Activated naive CD8-positive, alpha-beta T cell treated with anti-CD3 and anti-CD28 coated beads for 36 hours (primary cell): ENCODE data around the gene KRTAP5-5. TPM values are rescaled to one million over a fixed set of nuclear protein-coding genes. Genes with fewer than 3 reads are reported as not detected.
"Not testable (repeated sequence)": the region's sequence is repeated elsewhere in the genome, so short reads cannot be mapped to it uniquely, and the experiment has no call there.

Experiments
- DNase-seq: peaks from one replicate; pipeline ENCODE4 v3.0.0; 2021
- H3K27ac Mint-ChIP-seq: one replicate; pipeline ENCODE4 v1.8.0; 2022; ENCODE audit warnings: mild to moderate bottlenecking, moderate library complexity, mixed read lengths
- H3K27me3 Mint-ChIP-seq: one replicate; pipeline ENCODE4 v1.8.0; 2022; ENCODE audit warnings: mild to moderate bottlenecking, mixed read lengths
- H3K36me3 Mint-ChIP-seq: one replicate; pipeline ENCODE4 v1.8.0; 2021; ENCODE audit warnings: mild to moderate bottlenecking, mixed read lengths
- H3K4me1 Mint-ChIP-seq: one replicate; pipeline ENCODE4 v1.8.0; 2021; ENCODE audit warnings: mixed read lengths
- H3K4me3 Mint-ChIP-seq: one replicate; pipeline ENCODE4 v1.8.0; 2022; ENCODE audit warnings: mild to moderate bottlenecking, moderate library complexity, mixed read lengths
- H3K9me3 Mint-ChIP-seq: one replicate; pipeline ENCODE4 v1.8.0; 2022; ENCODE audit warnings: mixed read lengths
- total RNA-seq, 2 experiments: library from RNA; stranded (reverse); gene quantifications; one replicate each; pipeline ENCODE4 v1.2.3, GENCODE V29; 2021

KRTAP5-5 gene
- total RNA-seq, 2 experiments from 2014 or later = not detected

DNA sequence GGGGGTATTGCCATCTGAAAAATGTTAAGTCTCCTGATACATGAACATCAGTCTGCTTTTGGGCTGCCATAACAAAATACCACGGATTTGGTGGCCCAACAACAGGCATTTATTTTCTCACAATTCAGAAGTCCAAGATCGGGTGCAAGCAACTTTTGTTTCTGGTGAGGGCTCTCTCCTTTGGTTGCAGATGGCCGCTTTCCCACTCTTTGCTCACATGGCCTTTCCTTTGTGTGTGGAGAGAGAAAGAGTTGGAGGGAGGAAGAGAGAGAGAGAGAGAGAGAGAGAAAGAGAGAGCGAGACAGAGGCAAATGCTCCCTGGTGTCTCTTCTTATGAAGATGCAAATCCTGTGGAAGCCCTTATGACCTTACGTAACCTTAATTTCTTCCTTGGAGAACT is 28.9 kb upstream of the KRTAP5-5 start:
- Mint-ChIP-seq H3K36me3 (no peaks in the 10 kb centered on the region), H3K4me3 (no peak overlapping the region), H3K27me3 (peaks cover 39% of the 10 kb centered on the region), H3K4me1 (peaks cover under 1% of the 10 kb centered on the region), H3K27ac (no peak overlapping the region), H3K9me3 (no peaks in the 10 kb centered on the region)
- no peak for DNase-seq

DNA sequence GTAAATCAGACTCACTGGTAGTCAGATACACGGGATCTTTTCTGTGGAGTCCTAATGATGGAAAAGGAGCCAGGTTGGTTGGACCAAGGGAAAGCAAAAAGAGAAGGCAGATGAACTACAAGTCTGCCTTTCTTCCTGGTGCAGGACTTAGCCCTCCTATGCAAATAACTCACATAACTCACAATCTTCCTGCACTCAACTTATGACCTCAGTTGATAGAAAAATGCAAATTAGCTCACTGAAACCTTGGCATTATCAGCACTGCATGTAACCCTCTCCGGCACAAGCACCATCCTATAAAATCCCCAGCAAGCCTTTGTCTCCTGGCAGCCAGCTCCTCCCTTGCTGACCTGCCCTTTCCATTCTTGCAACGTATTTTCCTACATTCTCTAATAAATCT is 27.9 kb upstream of the KRTAP5-5 start:
- H3K27me3 Mint-ChIP-seq = peaks cover 31% of the 10 kb centered on the region
- DNase-seq, H3K36me3 Mint-ChIP-seq, H3K4me1 Mint-ChIP-seq, H3K4me3 Mint-ChIP-seq, H3K27ac Mint-ChIP-seq, H3K9me3 Mint-ChIP-seq: not testable (repeated sequence)

DNA sequence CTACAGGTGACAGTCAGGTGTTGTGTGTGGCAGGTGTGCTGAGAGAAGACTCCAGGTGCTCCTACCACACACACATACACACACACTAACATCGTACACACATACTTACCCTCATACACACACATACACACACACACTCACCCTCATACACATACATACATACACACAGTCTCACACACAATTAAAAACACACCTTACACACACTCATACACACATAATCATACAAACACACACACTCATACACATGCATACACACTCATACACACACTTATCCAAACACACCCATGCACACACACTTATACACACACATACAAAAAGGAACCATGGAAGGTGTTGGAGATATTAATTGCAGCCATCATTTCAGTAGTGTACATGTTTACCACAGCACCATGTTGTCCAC is 25.9 kb upstream of the KRTAP5-5 start:
- Mint-ChIP-seq H3K4me1 (no peaks in the 10 kb centered on the region), H3K27ac (no peak overlapping the region), H3K27me3 (peaks cover 29% of the 10 kb centered on the region)

DNA sequence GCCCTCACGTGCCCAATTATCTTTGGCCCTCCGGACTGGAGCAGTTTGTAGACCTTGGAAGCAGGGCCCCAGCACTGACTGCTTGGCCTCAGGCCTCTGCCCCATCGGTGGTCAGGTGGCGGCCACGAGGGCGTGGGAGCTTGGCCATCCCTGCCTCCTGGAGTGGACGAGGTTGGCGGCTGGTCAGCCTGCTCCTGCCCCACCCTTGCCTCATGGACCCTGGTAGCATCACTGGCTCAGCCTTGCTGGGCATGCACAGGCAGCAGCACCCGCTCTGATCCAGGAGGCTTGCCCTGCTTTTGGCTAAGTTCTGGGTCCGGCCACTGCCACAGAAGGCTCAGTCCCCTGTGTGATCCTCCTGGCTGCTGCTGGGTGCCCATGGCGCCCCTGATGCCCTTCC is 25.4 kb upstream of the KRTAP5-5 start:
- DNase-seq = no peak
- no peaks in the 10 kb centered on the region for H3K36me3 Mint-ChIP-seq
- no peak overlapping the region for H3K4me3 Mint-ChIP-seq
- no peak overlapping the region for H3K27ac Mint-ChIP-seq
- no peaks in the 10 kb centered on the region for H3K4me1 Mint-ChIP-seq
- peaks cover 24% of the 10 kb centered on the region for H3K27me3 Mint-ChIP-seq
- H3K9me3 Mint-ChIP-seq = no peaks in the 10 kb centered on the region

More for the DNA sequence above, 25.9 kb upstream of the KRTAP5-5 start:
- Mint-ChIP-seq H3K36me3 (no peaks in the 10 kb centered on the region), H3K9me3 (no peaks in the 10 kb centered on the region), H3K4me3 (no peak overlapping the region)
- DNase-seq = no peak

DNA sequence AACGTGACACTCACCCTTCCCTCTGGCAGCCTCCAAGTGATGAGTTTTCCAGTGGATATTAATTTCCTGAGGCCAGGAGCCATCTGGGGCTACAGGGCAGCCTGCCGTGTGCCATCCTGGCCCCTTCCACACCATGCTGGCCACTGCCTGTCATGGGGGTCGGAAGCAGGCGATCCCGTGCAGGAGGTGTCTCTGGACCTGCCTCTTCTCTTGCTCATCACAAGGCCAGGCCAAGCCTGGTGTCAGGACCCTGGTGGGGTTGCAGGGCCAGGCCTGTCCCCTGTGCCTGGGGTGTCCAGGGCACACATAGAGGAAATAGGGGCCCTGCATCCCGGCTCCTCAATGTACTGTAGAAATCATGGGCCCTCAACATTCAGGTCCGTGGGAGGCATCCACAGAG is 24.9 kb upstream of the KRTAP5-5 start:
- Mint-ChIP-seq H3K4me3 (no peak overlapping the region), H3K27me3 (peaks cover 19% of the 10 kb centered on the region), H3K9me3 (no peaks in the 10 kb centered on the region), H3K27ac (no peak overlapping the region), H3K36me3 (no peaks in the 10 kb centered on the region), H3K4me1 (no peaks in the 10 kb centered on the region)
- no peak for DNase-seq

DNA sequence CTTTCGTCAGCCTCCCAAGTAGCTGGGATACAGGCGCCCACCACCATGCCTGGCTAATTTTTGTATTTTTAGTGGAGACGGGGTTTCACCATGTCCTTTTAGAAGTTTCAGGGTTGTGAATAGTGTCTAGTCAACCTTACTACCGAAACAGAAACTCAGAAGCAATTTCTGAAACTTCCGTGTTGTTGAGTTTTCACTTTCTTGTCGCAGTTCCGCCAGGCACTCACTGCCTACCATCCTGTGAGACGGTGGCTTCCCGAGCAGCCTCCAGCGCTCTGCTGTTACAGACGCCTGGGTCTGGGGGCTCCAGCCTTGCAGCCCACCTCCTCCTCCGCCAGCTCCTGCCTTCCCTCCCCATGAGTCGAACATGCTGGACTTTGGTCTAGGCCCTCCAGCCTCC is 23.7 kb upstream of the KRTAP5-5 start:
- peaks cover 18% of the 10 kb centered on the region for H3K27me3 Mint-ChIP-seq
- H3K27ac Mint-ChIP-seq, H3K4me3 Mint-ChIP-seq, H3K36me3 Mint-ChIP-seq, H3K4me1 Mint-ChIP-seq, DNase-seq, H3K9me3 Mint-ChIP-seq: not testable (repeated sequence)

DNA sequence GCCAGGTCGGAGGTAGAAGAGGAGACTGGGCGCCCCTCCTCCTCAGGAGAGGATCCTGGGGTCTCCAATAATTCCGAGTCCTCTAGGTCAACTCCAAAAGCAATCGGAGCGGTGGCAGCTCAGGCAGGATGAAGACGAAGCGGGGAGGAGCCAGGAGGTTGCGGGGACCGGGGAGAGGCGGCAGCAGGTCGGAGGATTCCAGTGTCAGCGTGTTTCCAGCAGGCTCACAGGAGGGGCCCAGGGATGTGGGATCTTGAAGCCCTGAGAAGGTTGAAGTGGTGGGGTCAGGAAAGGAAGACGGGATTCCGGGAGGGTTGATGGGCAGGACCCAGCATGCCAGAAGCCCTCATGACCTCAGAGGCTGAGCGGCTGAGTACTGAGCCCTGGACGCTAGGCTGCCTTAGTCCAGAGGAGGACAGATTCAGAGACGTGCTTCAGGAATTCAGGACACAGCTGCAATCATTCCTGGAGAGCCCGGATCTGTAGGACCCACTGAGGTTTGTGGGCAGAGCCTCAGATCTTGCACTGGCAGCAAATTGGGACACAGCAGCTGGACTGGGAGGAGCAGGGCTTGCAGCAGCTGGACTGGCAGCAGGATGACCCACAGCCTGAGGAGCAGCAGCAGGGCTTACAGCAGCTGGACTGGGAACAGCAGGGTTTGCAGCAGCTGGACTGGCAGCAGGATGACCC is 22.3 kb upstream of the KRTAP5-5 start:
- peaks cover 19% of the 10 kb centered on the region for H3K27me3 Mint-ChIP-seq
- H3K9me3 Mint-ChIP-seq, H3K27ac Mint-ChIP-seq, DNase-seq, H3K36me3 Mint-ChIP-seq, H3K4me3 Mint-ChIP-seq, H3K4me1 Mint-ChIP-seq: not testable (repeated sequence)

DNA sequence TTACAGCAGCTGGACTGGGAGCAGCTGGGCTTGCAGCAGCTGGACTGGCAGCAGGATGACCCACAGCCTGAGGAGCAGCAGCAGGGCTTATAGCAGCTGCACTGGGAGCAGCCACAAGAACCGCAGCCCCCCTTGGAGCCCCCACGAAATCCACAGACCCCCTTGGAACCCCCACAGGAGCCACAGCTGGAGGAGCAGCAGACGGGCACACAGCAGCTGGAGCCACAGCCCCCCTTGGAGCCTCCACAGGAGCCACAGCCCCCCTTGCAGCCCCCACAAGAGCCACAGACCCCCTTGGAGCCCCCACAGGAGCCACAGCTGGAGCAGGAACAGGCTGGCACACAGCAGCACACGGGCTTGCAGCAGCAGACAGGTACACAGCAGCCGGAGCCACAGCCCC is 21.7 kb upstream of the KRTAP5-5 start:
- not testable (repeated sequence) for DNase-seq, H3K4me1 Mint-ChIP-seq, H3K27ac Mint-ChIP-seq, H3K4me3 Mint-ChIP-seq, H3K9me3 Mint-ChIP-seq, H3K36me3 Mint-ChIP-seq
- H3K27me3 Mint-ChIP-seq = peaks cover 19% of the 10 kb centered on the region

DNA sequence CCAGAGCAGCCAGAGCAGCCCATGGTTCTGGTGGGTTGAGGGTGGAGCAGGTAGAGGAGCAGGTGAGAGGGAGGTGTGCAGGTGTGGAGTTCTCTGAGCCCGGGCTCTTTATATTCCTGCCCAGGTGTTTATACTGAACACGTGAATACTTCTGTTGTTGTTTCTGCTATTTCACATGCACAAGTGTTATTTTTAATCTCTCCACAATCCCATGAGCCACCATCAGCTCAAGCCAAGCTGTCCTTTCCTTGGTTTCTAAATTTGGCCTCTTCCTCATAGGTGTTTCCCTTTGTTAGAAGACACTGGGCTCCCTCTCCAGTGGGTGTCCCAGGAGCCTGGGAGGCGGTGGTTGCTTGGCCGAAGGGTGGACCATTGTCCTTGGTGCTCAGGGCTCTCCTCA is 21.2 kb upstream of the KRTAP5-5 start, which contains the start of gene KRTAP5-3:
KRTAP5-3 (minus strand) TSS at position 101 of the 400 bp plus-strand sequence; CDS start at position 23, 78 bp downstream.
- Mint-ChIP-seq H3K4me1 (no peaks in the 10 kb centered on the region), H3K9me3 (no peaks in the 10 kb centered on the region), H3K36me3 (no peaks in the 10 kb centered on the region), H3K27me3 (peaks cover 19% of the 10 kb centered on the region), H3K27ac (no peak within 1 kb of the TSS), H3K4me3 (no peak within 1 kb of the TSS)
- no peak for DNase-seq

DNA sequence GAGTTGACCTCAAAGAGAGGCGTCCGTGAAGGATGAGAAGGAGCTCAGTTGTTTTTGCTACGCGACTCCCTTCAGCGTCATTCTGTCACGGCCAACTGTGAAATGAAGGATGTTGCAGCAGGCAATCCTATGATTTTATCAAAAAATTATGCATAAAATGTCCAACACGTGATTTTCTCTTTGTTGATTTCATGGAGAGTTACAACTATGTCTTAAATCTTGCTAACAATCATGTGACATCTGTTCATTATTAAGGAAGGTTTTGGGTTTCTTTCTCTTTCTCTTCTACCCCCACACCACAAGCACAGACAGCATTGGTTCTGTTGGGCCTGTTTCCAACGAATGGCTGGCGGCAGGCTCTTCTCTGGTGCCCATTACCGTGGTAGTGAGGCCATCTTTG is 11.3 kb upstream of the KRTAP5-5 start:
- no peak overlapping the region for H3K4me3 Mint-ChIP-seq
- no peak for DNase-seq
- H3K36me3 Mint-ChIP-seq = no peaks in the 10 kb centered on the region
- no peaks in the 10 kb centered on the region for H3K9me3 Mint-ChIP-seq
- no peak overlapping the region for H3K27ac Mint-ChIP-seq
- peaks cover 44% of the 10 kb centered on the region for H3K27me3 Mint-ChIP-seq
- H3K4me1 Mint-ChIP-seq = peaks cover 7% of the 10 kb centered on the region

DNA sequence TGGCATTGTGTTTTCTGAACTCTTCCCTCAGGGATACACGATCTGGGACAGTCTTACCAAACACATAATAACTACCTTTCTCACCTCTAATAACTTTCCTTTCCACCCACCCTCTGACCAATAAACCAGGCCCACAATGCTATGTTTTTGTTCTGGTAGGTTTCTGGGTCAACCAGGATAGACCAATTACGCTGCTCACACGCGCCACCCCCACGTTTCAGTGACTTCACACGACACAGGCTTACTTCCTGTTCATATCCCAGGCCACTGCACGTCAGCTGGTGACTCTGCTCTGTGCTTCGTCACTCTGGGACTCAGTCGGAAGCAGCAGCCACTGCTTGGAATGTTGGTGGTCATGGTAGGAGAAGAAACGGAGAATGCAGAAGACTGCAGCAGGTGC is 10.1 kb upstream of the KRTAP5-5 start:
- no peak overlapping the region for H3K27ac Mint-ChIP-seq
- no peaks in the 10 kb centered on the region for H3K9me3 Mint-ChIP-seq
- H3K36me3 Mint-ChIP-seq = no peaks in the 10 kb centered on the region
- H3K4me3 Mint-ChIP-seq = no peak overlapping the region
- H3K27me3 Mint-ChIP-seq = peaks cover 44% of the 10 kb centered on the region
- no peak for DNase-seq
- H3K4me1 Mint-ChIP-seq = peaks cover 7% of the 10 kb centered on the region

DNA sequence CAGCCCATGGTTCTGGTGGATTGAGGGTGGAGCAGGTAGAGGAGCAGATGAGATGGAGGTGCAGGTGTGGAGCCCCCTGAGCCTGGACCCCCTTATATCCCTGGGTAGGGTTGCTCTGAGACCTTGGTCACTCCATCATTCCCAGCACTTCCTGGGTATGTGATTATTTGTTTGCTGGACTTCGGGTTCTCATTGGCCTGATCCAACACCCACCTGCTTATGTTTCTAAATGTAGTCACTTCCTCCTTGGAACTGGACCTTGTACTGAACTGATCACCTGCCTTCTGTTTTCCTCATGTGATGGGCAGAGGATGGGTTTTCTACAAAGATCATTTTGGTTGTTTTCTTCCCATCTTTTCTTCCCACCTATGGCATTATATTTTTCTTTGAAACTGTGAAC is 7.5 kb upstream of the KRTAP5-5 start, which contains the start of gene KRTAP5-4:
KRTAP5-4 (minus strand) TSS at position 53 of the 400 bp plus-strand sequence; CDS start at position 8, 45 bp downstream.
- H3K36me3 Mint-ChIP-seq = no peaks in the 10 kb centered on the region

DNA sequence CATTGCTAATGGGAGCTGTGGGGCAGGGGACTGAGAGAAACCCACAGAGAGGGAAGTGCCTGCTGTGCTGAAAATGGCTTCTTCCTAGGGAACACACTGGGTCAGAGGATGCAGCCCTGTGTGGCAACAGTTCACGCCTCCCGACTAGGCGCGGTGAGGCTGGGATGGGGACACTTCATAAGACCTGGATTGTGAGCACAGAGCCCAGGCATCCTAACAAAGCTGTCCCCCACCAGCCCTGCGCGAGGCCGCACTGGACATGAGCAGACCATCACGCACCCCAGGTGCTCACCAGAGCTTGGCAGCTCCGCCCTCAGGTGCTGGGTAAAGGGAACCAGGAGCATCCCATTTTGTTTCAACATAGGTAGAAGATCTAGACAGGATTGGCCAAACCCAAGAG is 5.9 kb upstream of the KRTAP5-5 start:
- Mint-ChIP-seq H3K27ac (no peak overlapping the region), H3K4me1 (peaks cover 7% of the 10 kb centered on the region), H3K36me3 (no peaks in the 10 kb centered on the region), H3K9me3 (no peaks in the 10 kb centered on the region), H3K27me3 (peaks cover 18% of the 10 kb centered on the region), H3K4me3 (no peak overlapping the region)
- no peak for DNase-seq

More for the DNA sequence above, 7.5 kb upstream of the KRTAP5-5 start, which contains the start of gene KRTAP5-4:
- Mint-ChIP-seq H3K27ac (no peak within 1 kb of the TSS), H3K9me3 (no peaks in the 10 kb centered on the region), H3K4me1 (peaks cover 7% of the 10 kb centered on the region), H3K27me3 (peaks cover 29% of the 10 kb centered on the region), H3K4me3 (no peak within 1 kb of the TSS)
- no peak for DNase-seq

DNA sequence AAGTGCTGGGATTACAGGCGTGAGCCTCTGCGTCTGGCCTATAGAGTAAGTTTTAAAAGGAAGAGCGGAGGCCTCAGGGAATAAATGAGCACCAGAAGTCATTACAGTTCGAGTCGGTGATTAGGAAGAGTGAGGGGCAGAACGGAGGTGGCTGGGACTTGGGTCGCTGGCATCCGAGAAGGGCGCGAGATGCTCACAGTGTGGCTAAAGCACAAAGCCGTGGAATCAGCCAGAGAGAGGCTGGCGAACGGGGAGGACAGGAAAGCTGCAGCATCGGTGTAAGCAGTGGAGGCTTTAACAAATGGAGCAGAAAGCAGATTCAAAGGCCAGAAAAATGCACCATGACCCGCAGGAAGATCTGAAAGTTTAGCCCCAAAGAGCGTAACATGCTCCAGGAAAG is 5.0 kb upstream of the KRTAP5-5 start:
- H3K9me3 Mint-ChIP-seq = no peaks in the 10 kb centered on the region
- H3K27me3 Mint-ChIP-seq = peaks cover 20% of the 10 kb centered on the region
- H3K4me3 Mint-ChIP-seq = no peak overlapping the region
- no peak overlapping the region for H3K27ac Mint-ChIP-seq
- peaks cover 5% of the 10 kb centered on the region for H3K4me1 Mint-ChIP-seq
- DNase-seq = no peak
- no peaks in the 10 kb centered on the region for H3K36me3 Mint-ChIP-seq

DNA sequence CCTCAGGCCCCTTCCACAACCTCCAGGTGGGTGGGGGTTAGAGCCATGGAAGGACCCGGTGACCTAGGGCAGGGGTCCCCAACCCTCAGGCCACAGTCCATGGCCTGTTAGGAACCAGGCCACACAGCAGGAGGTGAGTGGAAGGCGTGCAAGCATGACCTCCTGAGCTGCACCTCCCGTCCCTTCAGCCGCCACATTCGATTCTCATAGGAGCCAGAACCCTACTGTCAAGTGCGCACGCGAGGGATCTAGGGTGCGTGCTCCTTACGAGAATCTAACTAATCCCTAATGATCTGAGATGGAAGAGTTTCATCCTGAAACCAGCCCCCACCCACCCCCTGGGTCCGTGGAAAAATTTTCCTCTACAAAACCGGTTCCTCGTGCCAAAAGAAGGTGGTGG is 4.0 kb upstream of the KRTAP5-5 start:
- Mint-ChIP-seq H3K27me3 (peaks cover 17% of the 10 kb centered on the region), H3K4me1 (peaks cover 3% of the 10 kb centered on the region), H3K4me3 (no peak overlapping the region), H3K27ac (no peak overlapping the region), H3K36me3 (no peaks in the 10 kb centered on the region), H3K9me3 (no peaks in the 10 kb centered on the region)
- no peak for DNase-seq
